ENCODE measurements around the gene HOXD11. TPM values are rescaled to one million over a fixed set of nuclear protein-coding genes. Genes with fewer than 3 reads are reported as not detected.
A peak's percentile ranks its signal among the peaks of the same experiment; 100 is the strongest.

Gene HOXD11
- total RNA-seq, 1 donor from 2014 or later, result not detected

GRCh38 chr2:176130957-176131847 is 24.1 kb downstream of the HOXD11 start:
- no peaks in the 10 kb centered on the region for H3K9me3 ChIP-seq
- TF ChIP-seq, protein P1, sequence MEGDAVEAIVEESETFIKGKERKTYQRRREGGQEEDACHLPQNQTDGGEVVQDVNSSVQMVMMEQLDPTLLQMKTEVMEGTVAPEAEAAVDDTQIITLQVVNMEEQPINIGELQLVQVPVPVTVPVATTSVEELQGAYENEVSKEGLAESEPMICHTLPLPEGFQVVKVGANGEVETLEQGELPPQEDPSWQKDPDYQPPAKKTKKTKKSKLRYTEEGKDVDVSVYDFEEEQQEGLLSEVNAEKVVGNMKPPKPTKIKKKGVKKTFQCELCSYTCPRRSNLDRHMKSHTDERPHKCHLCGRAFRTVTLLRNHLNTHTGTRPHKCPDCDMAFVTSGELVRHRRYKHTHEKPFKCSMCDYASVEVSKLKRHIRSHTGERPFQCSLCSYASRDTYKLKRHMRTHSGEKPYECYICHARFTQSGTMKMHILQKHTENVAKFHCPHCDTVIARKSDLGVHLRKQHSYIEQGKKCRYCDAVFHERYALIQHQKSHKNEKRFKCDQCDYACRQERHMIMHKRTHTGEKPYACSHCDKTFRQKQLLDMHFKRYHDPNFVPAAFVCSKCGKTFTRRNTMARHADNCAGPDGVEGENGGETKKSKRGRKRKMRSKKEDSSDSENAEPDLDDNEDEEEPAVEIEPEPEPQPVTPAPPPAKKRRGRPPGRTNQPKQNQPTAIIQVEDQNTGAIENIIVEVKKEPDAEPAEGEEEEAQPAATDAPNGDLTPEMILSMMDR (IDR thresholded peaks at IDR 0.05), result no peak
- peaks cover 0 to 12% of the 10 kb centered on the region in 2 donors for H3K4me1 ChIP-seq

DNA sequence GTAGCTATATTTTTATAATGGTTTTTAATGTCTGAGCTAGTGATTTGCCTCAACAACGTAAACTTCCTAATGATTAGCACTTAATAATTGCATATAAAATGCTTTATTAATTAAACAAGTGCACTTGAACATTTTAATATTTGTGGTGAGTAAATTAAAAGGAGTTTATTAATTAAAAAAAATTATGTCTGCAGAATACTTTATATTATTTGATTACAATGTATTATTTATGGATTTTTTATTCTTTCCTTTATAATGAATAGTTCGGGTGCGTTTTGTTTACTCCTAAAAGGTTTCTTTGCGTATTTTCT is 24.7 kb downstream of the HOXD11 start:
- Histone ChIP-seq H3K4me1 (peaks cover 0 to 12% of the 10 kb centered on the region in 2 donors), H3K36me3 (no peaks in the 10 kb centered on the region), H3K4me3 (peak overlapping the region; percentile 22 to 26), H3K27me3 (no peaks in the 10 kb centered on the region), H3K9me3 (no peaks in the 10 kb centered on the region), H3K27ac (no peak overlapping the region)
- TF ChIP-seq, protein P1 (IDR thresholded peaks at IDR 0.05), result no peak
- DNase-seq (ENCODE audit: low spot score in 2 of 2), result no peak
- intact Hi-C loops (cut with DNase I), result no loop called here

More at GRCh38 chr2:176130957-176131847, 24.1 kb downstream of the HOXD11 start:
- intact Hi-C loops (cut with DNase I), result no loop called here
- H3K4me3 ChIP-seq, result peak overlapping the region; percentile 61 to 88
- H3K27me3 ChIP-seq, result no peaks in the 10 kb centered on the region
- no peak for DNase-seq (ENCODE audit: low spot score in 2 of 2)
- no peaks in the 10 kb centered on the region for H3K36me3 ChIP-seq
- peak overlapping the region; percentile 89 to 96 for H3K27ac ChIP-seq

DNA sequence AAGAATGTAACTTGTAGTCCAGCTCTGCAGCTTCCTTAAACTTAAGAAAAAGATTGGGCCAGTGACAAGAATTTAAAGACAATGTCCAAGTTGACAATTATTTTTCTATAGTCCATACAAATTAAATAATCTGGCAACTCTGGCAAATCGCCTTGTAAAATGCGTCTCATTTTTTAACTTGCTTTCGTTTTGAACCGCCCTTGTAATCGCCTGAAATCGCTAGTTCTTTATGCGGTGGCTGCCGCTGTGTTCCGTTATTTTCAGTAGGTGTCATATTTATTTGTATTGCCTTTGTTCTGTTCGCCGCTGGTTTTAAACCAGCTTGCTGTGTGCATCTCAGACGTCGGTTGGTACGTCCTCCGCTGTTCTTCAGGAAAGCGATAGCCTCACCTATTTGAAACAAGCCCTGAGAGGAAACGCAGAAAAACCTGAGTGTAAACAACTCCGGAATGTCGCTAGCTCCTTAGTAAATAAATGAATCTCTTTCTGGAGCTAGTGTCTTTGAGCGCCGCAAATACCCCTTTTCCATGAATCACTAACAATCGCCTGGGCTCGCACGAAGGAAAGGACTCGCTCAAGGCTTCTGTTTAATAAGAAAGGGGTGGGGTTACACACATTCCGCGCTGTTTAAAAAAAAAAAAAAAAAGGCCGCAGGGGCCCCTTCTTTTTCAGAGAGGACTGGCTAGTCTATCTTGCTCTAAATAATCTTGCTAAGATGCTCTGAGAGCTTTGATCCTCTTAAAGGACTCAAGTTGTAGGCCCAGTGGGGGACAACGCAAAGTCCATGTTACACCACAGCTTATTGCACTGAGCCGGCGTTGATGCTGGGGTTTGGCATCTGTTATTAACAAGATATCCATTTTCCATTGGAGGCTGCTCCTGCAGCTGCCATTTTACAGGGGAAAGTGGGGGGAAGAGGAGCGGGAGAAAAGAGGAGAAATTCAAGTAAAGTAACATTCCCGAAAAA is 25.4 kb downstream of the HOXD11 start:
- H3K27me3 ChIP-seq, result no peaks in the 10 kb centered on the region
- peak overlapping the region; percentile 22 to 26 for H3K4me3 ChIP-seq
- no peak overlapping the region for H3K27ac ChIP-seq
- peaks cover 0 to 16% of the 10 kb centered on the region in 2 donors for H3K4me1 ChIP-seq
- no peaks in the 10 kb centered on the region for H3K36me3 ChIP-seq
- no peaks in the 10 kb centered on the region for H3K9me3 ChIP-seq
- DNase-seq (ENCODE audit: low spot score in 2 of 2), result no peak
- intact Hi-C loops (cut with DNase I), result no loop called here
- TF ChIP-seq, protein P1 (IDR thresholded peaks at IDR 0.05), result no peak

DNA sequence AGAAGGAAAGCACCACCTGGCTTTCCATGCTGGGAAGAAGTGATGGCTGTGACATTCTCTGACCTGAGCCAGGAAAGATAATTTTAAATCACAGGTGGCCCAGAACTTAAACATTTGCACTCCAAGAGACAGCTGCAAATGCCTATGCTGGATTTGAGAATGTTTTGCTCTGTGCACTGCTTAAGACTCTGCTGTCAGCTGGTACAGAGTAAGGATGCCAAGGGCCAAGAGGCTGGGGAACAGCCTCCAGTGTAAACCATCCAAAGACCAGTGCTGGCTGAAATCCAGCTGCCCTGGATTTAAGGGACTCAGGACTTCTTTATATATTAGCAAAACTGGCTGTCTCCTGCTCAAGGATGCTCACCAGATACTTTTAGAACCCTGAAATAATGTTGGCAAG is 26.3 kb downstream of the HOXD11 start:
- DNase-seq (ENCODE audit: low spot score in 2 of 2), result no peak
- no peaks in the 10 kb centered on the region for H3K27me3 ChIP-seq
- H3K9me3 ChIP-seq, result no peaks in the 10 kb centered on the region
- H3K27ac ChIP-seq, result peak overlapping the region in 1 of 2 donors; percentile 14
- TF ChIP-seq, protein P1 (IDR thresholded peaks at IDR 0.05), result no peak
- H3K4me3 ChIP-seq, result no peak overlapping the region
- H3K36me3 ChIP-seq, result no peaks in the 10 kb centered on the region
- H3K4me1 ChIP-seq, result peaks cover 0 to 16% of the 10 kb centered on the region in 2 donors
- intact Hi-C loops (cut with DNase I), result no loop called here

DNA sequence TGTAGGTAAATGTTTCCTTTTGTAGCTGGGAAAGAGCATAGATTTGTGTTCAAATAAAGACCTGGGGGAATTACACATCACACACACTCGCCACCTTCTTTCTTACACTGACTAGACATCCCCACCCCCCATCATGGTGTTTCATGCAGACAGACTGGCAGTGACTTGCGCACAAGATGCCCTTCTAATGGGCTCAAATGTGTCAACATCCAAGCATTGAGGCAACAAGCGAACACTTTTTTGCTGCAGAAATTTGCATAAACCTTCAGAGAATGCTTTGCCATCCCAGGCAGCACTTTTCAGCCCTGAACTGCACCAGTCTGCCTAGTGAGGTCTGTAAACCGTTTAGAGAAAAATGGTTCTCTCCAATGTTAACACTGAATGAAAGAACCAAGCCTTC is 27.0 kb downstream of the HOXD11 start:
- TF ChIP-seq, protein P1 (IDR thresholded peaks at IDR 0.05), result no peak
- no peaks in the 10 kb centered on the region for H3K9me3 ChIP-seq
- no peaks in the 10 kb centered on the region for H3K36me3 ChIP-seq
- no peak overlapping the region for H3K4me3 ChIP-seq
- intact Hi-C loops (cut with DNase I), result no loop called here
- no peak overlapping the region for H3K27ac ChIP-seq
- DNase-seq (ENCODE audit: low spot score in 2 of 2), result no peak
- no peaks in the 10 kb centered on the region for H3K27me3 ChIP-seq
- H3K4me1 ChIP-seq, result peaks cover 0 to 16% of the 10 kb centered on the region in 2 donors
